ENCODE results near the gene PLA2G2A. TPM values are rescaled to one million over a fixed set of nuclear protein-coding genes. Genes with fewer than 3 reads are reported as not detected.

Gene PLA2G2A
- total RNA-seq, 4 donors from 2014 or later, result 2.7 to 47.6 TPM; not detected in 2

DNA sequence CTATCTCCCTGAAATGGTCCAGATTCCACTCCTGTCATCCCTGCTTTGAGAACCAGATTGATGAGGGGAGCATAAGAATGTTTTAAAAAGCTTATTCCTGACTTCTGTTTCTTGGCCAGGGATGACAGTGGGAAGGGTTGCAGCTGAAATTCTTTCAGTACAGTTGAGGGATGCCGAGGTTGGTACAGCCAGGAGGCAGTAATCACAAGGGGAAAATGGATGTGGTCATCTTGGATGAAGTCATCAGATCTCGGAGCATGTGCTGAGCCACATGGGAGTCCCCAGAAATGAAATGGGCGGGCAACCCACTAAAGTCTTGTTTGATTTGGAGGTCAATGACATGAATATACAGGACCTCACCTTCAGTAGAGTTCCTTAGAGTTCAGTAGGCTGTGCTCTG is 37.3 kb downstream of the PLA2G2A start:
- Histone ChIP-seq H3K27me3 (no peaks in the 10 kb centered on the region), H3K27ac (no peak overlapping the region), H3K36me3 (no peaks in the 10 kb centered on the region), H3K4me1 (no peaks in the 10 kb centered on the region), H3K9me3 (no peaks in the 10 kb centered on the region), H3K4me3 (no peak overlapping the region)
- intact Hi-C loops (cut with DNase I; ENCODE audit: low total_unique reads), result no loop called here
- DNase-seq, result no peak
- TF ChIP-seq, protein P1, sequence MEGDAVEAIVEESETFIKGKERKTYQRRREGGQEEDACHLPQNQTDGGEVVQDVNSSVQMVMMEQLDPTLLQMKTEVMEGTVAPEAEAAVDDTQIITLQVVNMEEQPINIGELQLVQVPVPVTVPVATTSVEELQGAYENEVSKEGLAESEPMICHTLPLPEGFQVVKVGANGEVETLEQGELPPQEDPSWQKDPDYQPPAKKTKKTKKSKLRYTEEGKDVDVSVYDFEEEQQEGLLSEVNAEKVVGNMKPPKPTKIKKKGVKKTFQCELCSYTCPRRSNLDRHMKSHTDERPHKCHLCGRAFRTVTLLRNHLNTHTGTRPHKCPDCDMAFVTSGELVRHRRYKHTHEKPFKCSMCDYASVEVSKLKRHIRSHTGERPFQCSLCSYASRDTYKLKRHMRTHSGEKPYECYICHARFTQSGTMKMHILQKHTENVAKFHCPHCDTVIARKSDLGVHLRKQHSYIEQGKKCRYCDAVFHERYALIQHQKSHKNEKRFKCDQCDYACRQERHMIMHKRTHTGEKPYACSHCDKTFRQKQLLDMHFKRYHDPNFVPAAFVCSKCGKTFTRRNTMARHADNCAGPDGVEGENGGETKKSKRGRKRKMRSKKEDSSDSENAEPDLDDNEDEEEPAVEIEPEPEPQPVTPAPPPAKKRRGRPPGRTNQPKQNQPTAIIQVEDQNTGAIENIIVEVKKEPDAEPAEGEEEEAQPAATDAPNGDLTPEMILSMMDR (IDR thresholded peaks at IDR 0.05), result no peak
- no peak for TF ChIP-seq POLR2A (IDR thresholded peaks at IDR 0.05)

DNA sequence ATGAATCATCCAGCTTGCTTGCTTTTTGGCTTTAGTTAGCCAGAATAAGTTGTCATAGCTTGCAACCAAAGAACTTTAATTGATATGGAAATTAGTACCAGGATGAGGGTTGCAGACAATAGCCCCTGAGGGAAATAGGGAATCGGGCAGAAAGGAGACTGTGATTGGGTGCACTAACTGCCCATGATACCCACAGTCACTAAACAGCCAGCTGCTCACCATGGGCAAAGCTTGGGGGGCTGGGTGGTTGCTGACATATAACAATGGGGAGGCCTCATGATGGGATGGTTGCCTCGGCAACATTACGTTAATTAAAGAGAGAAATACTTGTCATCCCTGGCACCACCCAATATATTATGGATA is 38.2 kb downstream of the PLA2G2A start:
- H3K4me3 ChIP-seq, result no peak overlapping the region
- no peaks in the 10 kb centered on the region for H3K4me1 ChIP-seq
- intact Hi-C loops (cut with DNase I; ENCODE audit: low total_unique reads), result no loop called here
- H3K9me3 ChIP-seq, result no peaks in the 10 kb centered on the region
- no peak for DNase-seq
- no peak overlapping the region for H3K27ac ChIP-seq
- H3K36me3 ChIP-seq, result no peaks in the 10 kb centered on the region
- no peak for TF ChIP-seq POLR2A (IDR thresholded peaks at IDR 0.05)
- TF ChIP-seq, protein P1 (IDR thresholded peaks at IDR 0.05), result no peak
- H3K27me3 ChIP-seq, result no peaks in the 10 kb centered on the region

DNA sequence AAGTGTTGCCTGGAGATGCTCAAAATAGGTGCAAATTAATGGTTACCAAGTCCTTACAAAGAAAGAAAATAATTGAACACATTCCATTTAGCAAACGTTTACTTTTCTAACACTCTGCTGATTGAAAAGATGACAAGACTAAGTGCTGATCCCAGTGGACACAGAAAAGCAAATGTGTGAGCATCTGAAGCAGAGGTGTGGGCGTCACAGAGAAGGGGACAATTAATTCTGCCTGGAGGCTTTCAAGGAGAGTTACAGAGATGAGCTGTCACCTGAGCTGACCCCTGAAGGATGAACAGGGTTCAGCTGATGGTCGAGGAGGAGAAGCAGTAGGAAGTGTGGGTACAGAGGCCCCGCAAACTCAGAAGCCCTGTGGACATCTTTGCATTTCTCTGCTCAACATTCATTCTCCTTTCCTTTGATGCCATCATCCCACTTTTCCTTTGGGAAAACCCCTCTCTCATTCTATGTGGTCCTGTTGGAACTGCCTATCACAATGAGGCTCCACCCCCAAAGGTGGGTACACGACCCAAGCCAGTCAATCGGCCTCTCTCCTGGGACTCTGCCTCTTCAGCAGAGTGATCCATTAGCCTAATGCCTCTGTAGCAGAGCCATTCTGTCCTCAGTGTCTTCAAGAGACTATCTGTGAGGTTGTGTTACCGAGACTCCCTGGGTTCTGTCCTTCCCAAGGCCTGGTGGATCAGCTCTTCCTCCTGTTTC is 38.8 kb downstream of the PLA2G2A start:
- Histone ChIP-seq H3K27ac (no peak overlapping the region), H3K4me3 (no peak overlapping the region), H3K27me3 (no peaks in the 10 kb centered on the region), H3K4me1 (no peaks in the 10 kb centered on the region), H3K9me3 (no peaks in the 10 kb centered on the region), H3K36me3 (no peaks in the 10 kb centered on the region)
- intact Hi-C loops (cut with DNase I; ENCODE audit: low total_unique reads), result no loop called here
- no peak for DNase-seq
- no peak for TF ChIP-seq POLR2A (IDR thresholded peaks at IDR 0.05)
- TF ChIP-seq, protein P1 (IDR thresholded peaks at IDR 0.05), result no peak

DNA sequence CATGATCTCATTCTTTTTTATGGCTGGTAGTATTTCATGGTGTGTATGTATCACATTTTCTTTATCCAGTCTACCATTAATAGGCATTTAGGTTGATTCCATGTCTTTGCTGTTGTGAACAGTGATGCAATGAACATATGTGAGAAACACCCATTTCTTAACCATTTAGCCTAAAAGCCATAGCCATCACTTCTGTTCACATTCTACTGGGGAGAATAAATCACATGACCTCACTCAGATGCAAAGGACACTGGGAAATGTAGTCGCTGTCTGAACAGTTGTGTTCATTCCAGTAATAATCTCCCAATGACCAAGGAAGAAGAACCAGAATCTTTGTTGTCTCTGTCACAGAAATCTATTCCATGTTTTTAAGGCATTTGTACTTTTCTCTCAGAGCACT is 40.9 kb downstream of the PLA2G2A start:
- Histone ChIP-seq H3K36me3 (no peaks in the 10 kb centered on the region), H3K9me3 (no peaks in the 10 kb centered on the region), H3K4me1 (no peaks in the 10 kb centered on the region), H3K27ac (no peak overlapping the region), H3K27me3 (no peaks in the 10 kb centered on the region), H3K4me3 (no peak overlapping the region)
- intact Hi-C loops (cut with DNase I; ENCODE audit: low total_unique reads), result no loop called here
- TF ChIP-seq, protein P1 (IDR thresholded peaks at IDR 0.05), result no peak
- TF ChIP-seq POLR2A (IDR thresholded peaks at IDR 0.05), result no peak
- DNase-seq, result no peak

DNA sequence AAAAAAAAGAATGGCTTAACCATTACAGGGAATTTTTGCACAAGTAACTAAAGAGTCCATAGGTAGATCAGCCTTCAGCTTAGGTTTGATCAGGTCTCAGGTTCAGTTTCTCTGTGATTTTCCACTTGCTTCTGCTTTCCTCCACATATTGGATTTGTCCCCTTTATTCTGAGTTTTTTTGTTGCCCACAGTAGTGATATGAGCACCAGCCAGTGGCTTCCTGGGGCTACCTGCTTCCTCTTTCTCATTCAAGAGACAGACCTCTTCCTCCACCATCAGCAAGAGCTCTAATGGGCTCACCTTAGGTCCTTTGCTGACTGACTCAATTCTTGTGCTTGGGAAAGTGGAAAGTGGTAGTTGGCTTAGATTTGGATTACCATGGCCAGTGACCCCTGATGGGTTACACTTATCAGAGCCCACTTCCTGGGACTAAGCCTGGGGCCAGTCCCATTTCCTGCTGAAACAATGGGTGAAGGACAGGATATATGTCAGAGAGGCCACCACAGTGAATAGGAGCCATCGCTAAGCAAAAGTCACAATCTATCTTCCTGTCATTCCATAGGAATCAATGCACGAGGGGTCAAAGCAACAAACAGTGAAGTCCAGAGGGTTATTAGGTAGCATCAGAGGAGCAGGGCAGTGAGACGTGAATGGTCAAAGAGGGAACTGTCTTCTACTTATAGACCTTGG is 43.2 kb downstream of the PLA2G2A start:
- Histone ChIP-seq H3K36me3 (no peaks in the 10 kb centered on the region), H3K27ac (no peak overlapping the region), H3K4me1 (no peaks in the 10 kb centered on the region), H3K9me3 (no peaks in the 10 kb centered on the region), H3K27me3 (no peaks in the 10 kb centered on the region), H3K4me3 (no peak overlapping the region)
- intact Hi-C loops (cut with DNase I; ENCODE audit: low total_unique reads), result no loop called here
- TF ChIP-seq, protein P1 (IDR thresholded peaks at IDR 0.05), result no peak
- TF ChIP-seq POLR2A (IDR thresholded peaks at IDR 0.05), result no peak
- no peak for DNase-seq
